ENCODE results near the gene FAM120A. TPM values are rescaled to one million over a fixed set of nuclear protein-coding genes. Genes with fewer than 3 reads are reported as not detected.
A peak's percentile ranks its signal among the peaks of the same experiment; 100 is the strongest.

The FAM120A gene
- total RNA-seq, 1 donor from 2014 or later = 124 TPM

- no peak for DNase-seq (ENCODE audit: low spot score)
These were observed 5.4 kb upstream of the FAM120A start for GRCh38 chr9:93446073-93446472.

- DNase-seq (ENCODE audit: low spot score) = no peak
These were observed 3.8 kb upstream of the FAM120A start for GRCh38 chr9:93447655-93448054.

GRCh38 chr9:93451849-93452709, 594 bp downstream of the FAM120A start:
- peak; percentile 37 for DNase-seq (ENCODE audit: low spot score)

GRCh38 chr9:93452710-93453046, 1.2 kb downstream of the FAM120A start:
- DNase-seq (ENCODE audit: low spot score) = no peak

- DNase-seq (ENCODE audit: low spot score) = peak; percentile 93
These were observed 1.8 kb downstream of the FAM120A start, which contains the start of gene FAM120AOS for GRCh38 chr9:93453047-93453914. Gene FAM120AOS, minus strand, starts transcription at chr9:93453581. Its CDS starts 872 bp downstream, at chr9:93452709.

GRCh38 chr9:93456022-93456421, 4.5 kb downstream of the FAM120A start:
- DNase-seq (ENCODE audit: low spot score) = no peak

- DNase-seq (ENCODE audit: low spot score) = no peak
These were observed 5.0 kb downstream of the FAM120A start for GRCh38 chr9:93456504-93456903.

GRCh38 chr9:93457006-93457405, 5.5 kb downstream of the FAM120A start:
- DNase-seq (ENCODE audit: low spot score) = no peak

GRCh38 chr9:93458712-93459111, 7.2 kb downstream of the FAM120A start:
- DNase-seq (ENCODE audit: low spot score) = no peak

- DNase-seq (ENCODE audit: low spot score) = no peak
These were observed 8.0 kb downstream of the FAM120A start for GRCh38 chr9:93459432-93459847.

GRCh38 chr9:93460689-93461413, 9.4 kb downstream of the FAM120A start:
- no peak for DNase-seq (ENCODE audit: low spot score)

GRCh38 chr9:93461414-93461743, 9.9 kb downstream of the FAM120A start:
- DNase-seq (ENCODE audit: low spot score) = no peak

GRCh38 chr9:93461821-93462220, 10.3 kb downstream of the FAM120A start:
- DNase-seq (ENCODE audit: low spot score) = no peak

GRCh38 chr9:93463638-93464248, 12.3 kb downstream of the FAM120A start:
- no peak for DNase-seq (ENCODE audit: low spot score)

- DNase-seq (ENCODE audit: low spot score) = no peak
These were observed 12.9 kb downstream of the FAM120A start for GRCh38 chr9:93464395-93464794.

GRCh38 chr9:93464876-93465275, 13.4 kb downstream of the FAM120A start:
- DNase-seq (ENCODE audit: low spot score) = no peak

- DNase-seq (ENCODE audit: low spot score) = no peak
These were observed 14.4 kb downstream of the FAM120A start for GRCh38 chr9:93465855-93466254.

- DNase-seq (ENCODE audit: low spot score) = no peak
These were observed 15.1 kb downstream of the FAM120A start for GRCh38 chr9:93466416-93467061.

GRCh38 chr9:93467062-93467416, 15.6 kb downstream of the FAM120A start:
- DNase-seq (ENCODE audit: low spot score) = no peak

- no peak for DNase-seq (ENCODE audit: low spot score)
These were observed 16.0 kb downstream of the FAM120A start for GRCh38 chr9:93467462-93467861.

- no peak for DNase-seq (ENCODE audit: low spot score)
These were observed 17.4 kb downstream of the FAM120A start for GRCh38 chr9:93468763-93469456.

Data from mucosa of gallbladder (tissue), 1 donor.